HG02884 (cell line): ENCODE results near the gene RPS25.
"Not testable (repeated sequence)": the region's sequence is repeated elsewhere in the genome, so short reads cannot be mapped to it uniquely, and the experiment has no call there.

Source experiments
- ATAC-seq: cut with Tn5 transposase; IDR thresholded peaks from one replicate; pipeline ENCODE4 v1.9.1; 2021; ENCODE audit warnings: mild to moderate bottlenecking, moderate library complexity; ENCODE audit not compliant: unreplicated experiment

RPS25 gene

DNA sequence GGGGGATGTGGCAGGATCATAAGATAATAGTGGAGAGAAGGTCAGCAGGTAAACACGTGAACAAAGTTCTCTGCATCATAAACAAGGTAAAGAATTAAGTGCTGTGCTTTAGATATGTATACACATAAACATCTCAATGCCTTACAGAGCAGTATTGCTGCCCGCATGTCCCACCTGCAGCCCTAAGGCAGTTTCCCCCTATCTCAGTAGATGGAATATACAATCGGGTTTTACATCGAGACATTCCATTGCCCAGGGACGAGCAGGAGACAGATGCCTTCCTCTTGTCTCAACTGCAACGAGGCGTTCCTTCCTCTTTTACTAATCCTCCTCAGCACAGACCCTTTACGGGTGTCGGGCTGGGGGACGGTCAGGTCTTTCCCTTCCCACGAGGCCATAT is 21.3 kb upstream of the RPS25 start:
- ATAC-seq = not testable (repeated sequence)

DNA sequence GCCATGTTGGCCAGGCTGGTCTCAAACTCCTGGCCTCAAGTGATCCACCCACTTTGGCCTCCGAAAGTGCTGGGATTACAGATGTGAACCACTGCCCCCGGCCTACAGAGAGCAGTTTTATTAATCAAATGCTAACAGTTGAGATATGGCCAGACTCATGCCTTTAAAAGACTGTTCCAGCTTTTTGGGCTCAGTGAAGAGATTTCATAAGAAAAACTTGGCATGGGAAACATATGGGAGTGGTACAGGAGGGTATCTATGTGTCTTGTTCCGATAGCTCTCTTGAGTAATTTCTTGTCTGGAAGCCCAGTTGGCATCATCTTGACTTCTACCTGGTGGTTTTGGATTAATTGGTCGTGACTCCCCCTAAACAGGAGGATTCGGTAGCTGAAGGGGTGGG is 20.7 kb upstream of the RPS25 start:
- ATAC-seq = no peak

DNA sequence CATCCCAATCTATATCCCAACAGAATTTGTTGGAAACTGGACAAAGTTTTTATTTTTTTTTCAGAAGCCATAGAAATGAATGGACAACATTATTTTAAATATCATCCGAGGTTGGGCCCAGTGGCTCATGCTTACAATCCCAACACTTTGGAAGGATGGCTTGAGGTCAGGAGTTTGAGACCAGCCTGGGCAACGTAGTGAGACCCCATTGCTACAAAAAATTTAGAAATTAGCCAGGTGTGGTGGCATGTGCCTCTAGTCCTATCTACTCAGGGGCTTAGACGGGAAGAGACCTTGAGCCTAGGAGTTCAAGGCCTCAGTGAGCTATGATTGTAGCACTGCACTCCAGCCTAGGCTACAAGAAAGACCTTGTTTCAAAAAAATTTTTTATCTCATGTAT is 16.7 kb upstream of the RPS25 start:
- no peak for ATAC-seq

DNA sequence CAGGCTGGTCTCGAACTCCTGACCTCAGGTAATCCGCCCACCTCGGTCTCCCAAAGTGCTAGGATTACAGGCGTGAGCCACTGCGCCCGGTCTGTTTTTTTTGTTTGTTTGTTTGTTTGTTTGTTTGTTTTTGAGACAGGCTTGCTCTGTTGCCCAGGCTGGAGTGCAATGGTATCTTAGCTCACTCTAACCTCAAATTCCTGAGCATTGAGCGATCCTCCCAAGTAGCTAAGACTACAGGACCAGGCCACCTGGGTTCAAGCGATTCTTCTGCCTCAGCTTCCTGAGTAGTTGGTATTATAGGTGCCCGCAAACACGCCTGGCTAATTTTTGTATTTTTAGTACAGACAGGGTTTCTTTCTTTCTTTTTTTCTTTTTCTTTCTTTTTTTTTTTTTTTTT is 15.3 kb upstream of the RPS25 start:
- ATAC-seq = not testable (repeated sequence)

DNA sequence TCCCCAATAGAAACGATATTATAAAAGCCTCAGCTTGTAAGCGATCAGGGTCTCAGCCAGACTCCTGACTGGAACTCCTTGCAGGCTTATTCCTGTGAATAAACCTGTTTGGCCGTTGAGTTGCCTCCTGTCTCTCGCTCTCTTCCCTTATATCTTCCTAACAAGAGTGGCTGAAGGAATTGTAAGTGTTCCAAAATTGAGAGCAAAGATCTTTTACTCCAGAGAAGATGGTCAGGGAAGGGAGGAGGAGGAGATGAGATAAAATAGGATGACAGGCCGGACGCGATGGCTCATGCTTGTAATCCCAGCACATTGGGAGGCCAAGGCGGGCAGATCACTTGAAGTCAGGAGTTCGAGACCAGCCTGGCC is 13.8 kb upstream of the RPS25 start:
- ATAC-seq = no peak

DNA sequence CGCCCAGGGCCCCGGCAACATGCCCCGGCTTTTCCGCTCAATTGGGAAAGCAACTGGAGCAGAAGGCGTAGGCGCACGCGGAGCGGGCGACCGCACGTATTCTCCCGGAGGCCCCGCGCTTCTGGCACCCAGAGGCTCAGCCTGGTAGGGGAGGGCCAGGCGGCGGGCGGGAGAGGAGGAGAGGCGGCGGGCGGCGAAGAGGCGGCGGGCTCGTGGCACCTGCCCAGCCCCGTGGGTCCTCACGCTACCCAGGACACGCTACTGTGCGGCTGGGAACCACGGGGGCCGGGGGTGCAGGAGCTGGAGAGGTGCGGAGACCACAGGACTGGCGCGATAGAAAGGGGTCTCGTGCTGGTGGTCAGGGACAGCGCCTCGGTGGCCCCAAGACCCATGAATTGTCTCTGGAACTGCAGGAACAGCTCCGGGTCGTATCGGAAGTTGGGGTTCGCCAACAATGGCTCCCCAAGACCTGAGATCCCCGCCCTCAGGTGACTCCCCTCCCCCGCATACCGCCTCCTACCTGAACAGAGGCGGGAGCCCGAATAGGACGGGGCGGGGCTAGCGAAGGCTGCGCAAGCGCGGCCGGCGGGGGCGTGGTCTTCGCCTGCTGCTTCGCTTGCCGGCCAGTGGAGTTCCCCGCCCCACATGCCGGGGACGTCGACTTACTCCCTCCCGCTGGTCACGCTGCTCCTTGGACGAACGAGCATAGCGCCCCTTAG is 12.3 kb upstream of the RPS25 start, which contains the start of gene SLC37A4:
SLC37A4 (minus strand) TSS at position 549 of the 719 bp plus-strand sequence.
- ATAC-seq = peak; percentile 83

DNA sequence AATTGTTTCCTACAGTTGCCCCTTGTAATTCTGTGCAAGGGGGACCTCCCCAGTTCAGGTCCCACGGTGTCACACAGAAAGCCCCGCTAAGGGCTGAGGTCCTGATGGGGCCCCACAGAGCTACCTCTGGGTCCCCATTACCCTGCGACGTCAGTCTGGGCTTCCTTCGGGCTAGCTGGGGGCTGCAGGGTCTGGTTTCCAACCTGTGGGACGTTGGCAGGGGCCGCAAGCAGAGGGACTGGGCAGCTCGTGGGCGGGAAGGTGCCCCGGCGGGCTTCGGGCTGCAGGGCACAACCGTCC is 11.8 kb upstream of the RPS25 start:
- ATAC-seq = peak; percentile 13

DNA sequence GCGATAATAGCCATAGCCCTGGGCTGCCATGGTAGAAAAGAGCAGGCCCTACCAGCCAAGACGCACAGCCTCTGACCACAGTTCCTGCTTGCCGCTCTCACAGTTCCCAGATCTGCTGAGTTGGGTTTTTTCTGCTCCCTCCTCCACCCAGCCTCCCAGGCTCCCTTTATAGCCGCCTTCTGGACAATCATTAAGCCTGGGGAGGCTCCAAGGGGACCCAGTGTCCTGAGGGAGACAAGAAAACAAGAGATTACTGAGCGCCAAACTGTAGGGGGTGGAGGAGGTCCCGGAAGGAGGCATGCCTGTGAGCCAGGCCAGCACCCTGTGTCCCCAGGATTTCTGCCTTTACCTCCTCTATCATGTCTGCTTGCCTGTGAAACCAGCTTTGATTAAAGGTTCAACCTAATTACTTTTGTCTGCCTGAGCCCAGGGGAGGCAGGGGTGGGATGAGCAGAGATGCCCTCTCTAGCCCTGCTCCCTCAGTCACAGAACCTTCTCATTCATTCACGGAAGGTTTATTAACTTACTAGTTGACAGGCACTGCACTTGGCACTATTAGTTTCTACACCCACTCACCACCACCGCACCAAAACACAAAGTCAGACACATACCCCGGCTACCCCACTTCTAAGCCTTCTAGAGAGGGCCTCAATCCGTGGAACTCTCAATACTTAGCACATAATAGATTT is 11.3 kb upstream of the RPS25 start:
- ATAC-seq = peak; percentile 8

DNA sequence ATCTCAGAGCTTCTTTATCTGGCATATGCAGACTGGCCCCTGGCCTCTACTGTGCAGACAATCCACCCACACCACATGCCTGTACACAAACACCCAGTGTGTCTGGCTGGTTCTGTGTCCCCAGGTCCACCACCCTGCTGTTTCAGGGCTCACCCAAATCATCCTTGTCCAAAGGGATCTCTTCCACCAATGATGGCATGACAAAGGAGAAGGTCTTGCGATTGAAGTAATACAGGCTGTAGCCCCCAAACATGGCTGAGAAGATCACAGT is 10.9 kb upstream of the RPS25 start:
- no peak for ATAC-seq

DNA sequence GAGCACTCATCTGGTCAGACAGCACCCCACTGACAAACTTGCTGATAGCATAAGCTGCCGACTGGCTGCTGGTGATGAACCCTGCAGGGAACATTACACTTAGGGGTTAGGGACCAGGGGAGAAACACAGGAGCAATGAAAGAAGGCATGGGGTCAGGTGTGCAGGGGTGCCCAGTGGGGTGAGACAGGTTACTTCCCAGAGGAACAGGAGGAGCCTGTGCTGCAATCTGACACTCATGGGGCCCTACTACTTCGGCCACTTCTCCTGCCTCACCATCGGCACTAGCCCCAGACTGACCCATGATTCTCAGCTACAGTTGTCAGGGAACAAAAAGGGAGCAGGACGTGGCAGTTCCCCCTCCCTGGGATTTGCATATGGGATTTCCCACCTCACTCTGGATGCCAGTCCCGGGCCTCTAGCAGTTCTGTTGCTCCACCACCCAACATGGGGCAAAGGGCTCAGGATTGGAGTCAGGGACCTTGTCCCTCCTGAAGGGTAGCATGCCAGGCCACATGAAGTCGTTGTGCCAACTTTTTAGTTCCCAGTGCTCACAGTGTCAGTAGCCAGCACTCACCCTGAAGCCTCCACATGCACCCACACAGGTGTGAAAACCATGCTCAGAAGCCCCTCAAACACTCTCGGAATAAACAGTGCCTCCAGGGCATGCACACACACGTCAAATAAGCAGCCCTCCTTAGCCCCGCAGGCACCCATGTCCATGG is 10.4 kb upstream of the RPS25 start:
- ATAC-seq = no peak

DNA sequence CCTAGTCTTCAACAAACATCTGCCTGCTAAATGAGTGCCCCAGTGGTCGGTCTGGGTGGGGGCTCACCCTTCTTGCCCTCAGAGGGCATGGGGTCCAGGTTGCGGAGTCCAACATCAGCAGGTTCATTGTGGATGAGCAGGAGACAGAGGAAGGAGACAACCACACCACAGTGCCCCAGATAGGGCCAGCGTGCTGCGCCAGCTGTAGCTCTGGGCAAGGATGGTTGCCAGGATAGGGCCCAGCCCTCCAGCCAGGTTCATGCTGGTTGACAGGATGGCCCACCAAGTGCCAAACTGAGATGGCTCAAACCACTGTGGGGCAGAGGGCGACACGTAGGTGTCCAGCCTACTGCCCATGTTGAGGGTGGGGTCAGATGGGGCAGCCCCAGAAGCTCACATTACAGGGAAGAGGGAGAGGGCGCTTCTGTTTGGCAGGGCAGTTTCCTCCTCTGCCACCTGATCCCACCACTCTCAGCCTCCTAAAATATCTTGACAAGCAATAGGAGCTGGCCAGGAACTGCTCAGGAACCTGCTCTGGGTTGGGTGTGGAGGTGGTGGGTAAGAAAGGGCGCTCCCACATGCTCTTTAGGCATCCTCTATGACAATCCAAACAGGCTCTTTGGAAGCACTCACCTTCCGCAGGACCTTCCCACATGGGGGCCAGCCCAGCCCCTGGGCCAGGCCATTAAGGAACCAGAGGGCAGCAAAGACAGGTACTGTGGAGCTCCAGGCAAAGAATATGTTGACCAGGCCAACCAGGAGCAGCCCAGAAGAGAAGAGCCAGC is 9.6 kb upstream of the RPS25 start:
- no peak for ATAC-seq

DNA sequence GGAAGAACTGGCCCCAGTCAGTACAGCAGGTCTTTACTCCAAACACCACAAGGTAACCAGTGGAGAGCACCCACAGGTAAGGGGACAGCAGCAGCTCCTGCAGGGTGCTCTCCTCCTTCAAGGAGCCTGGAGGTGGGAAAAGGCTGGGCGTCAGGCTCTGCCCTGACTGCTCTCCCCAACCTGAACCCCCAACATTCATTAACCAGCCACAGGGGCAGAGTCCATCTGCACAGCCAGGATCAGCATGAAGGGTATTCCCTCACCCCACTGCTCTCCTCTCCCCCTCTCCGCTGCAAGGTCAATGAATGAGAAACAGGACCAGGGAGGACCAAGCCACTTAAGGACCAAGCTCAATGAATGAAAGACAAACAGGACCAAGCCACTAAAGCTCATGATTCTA is 8.8 kb upstream of the RPS25 start:
- no peak for ATAC-seq

DNA sequence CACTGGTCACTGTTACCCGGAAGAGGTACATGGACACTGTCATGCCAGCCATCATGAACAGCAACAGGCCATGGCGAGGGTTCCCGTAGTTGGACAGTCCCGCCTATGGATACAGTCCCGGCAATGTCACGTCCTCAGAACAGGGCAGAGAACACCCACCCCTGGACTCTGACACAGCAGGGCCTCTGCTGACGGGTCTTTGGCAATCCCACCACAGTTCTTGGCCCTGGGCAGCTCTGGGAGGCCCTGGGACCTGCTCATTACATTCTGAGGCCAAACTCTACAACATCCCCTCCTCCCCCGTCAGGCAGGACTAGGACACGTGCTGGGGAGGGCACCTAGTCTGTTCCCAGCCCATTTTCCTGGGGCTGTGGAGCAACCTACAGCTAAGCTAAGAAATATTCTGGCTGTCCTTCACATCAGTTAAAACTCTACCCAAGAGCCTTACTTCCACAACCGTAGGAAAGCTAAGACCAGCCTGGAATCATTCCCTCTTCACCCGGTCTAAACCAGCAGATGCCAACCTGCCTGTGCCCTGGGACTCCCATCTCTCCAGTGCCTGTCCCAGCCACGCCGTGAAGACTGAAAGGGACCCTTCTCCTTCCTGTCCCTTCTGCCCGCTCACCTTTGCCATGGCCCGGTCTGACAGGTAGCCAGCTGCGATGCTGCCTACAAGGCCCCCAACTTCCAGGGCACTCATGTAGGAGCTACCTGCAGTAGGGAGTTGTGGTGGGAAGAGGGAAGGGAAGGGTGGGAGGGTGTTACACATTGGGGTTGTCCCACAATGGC is 8.0 kb upstream of the RPS25 start:
- no peak for ATAC-seq

DNA sequence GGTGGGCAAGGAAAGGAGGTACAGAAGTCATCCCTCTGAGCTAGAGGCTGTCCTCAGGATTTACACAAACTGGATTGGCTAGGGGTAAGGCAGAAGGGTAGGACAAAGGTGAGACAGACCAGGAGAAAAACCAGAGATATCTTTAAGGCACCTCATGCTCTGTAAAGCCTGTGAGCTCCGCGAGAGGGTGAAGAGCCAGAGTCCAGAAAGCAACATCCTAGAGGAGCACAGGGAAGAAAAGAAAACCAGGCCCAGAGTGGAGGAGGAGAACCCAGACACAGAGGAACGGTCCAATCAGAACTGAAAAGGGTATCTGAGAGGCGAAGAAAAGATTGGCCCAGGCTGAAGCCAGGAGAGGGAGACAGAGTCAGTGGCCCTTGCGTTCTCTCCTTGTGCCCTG is 7.4 kb upstream of the RPS25 start:
- no peak for ATAC-seq

DNA sequence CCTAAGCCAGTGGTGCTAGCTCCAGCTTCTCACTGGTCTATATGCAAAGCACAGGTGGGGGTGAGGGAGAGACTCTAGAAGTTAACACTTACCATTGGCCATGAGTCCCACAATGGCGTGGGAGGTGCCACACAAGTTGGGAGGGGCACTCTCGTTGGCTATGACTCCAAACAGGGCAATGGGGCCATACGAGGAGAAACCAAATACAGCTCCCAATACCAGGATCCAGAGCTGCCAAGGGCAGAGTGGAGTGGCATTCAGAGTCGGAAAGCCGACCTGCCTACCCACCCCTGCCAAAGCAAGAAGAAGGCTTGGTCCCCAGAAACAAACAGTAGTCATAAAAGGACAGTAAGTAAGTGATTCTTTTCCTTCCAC is 6.9 kb upstream of the RPS25 start:
- no peak for ATAC-seq

DNA sequence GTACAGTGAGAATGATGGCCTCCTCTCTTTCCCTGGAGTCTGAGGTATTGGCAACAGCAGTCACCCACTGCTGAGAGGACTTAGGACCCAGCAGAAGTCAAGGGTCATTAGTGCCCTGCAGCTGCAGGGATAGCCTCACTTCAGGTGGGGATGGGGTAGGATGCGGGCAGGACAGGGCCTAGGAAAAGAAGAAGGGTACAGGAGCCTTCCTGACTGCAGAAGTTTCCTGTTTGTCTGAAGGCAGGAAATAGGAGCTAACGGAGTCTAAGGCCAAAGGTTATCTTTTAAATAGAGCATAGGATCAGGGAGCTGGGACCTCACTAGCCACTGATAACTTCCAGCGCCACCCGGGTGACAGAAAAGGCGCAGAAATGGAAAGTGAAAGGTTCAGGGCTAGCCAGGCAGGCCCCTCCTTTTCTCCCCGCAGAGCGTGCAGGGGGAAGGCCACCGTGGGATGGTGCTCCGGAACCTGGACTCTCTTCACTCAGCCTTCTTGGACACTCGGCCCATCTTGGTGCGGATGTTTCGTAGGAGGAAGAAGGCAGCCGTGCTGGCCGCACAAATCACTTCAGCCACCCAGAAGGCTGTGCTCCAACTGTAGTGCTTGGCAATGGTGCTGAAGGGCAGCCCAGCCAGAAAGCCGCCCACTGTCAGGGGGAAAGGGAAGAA is 6.4 kb upstream of the RPS25 start:
- no peak for ATAC-seq

DNA sequence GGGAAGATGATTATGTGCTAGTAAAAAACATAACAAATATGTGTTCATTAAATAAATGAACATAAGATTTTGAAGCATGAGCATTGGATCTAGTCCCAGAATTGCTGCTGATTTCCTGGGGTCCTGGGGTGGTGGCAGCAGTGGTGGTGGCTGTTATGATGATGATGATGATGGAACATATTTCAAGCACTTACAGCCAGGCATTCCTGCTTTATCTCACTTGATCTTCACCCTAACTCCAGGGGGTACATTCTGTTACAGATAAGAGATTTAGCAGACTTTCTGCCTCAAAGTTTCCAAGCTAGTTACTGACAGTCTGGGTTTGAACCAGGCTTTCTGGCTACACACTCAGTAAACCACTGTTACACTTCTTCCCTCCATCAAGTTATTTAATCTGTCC is 5.6 kb upstream of the RPS25 start:
- ATAC-seq = no peak

DNA sequence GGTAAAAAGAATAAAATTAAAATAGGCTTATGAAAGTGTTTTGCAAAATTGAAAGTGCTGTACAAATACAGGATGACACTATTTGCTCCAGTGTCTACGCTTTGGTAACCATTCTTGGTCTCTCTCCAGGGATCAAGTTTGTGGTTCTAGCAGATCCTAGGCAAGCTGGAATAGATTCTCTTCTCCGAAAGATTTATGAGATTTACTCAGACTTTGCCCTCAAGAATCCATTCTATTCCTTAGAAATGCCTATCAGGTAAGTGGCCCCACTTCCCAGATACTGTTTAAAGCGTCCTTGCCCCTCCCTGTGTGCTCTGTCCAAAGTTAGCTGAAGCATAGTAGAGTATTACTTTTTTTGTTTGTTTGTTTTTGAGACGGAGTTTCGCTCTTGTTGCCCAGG is 3.5 kb upstream of the RPS25 start:
- no peak for ATAC-seq

DNA sequence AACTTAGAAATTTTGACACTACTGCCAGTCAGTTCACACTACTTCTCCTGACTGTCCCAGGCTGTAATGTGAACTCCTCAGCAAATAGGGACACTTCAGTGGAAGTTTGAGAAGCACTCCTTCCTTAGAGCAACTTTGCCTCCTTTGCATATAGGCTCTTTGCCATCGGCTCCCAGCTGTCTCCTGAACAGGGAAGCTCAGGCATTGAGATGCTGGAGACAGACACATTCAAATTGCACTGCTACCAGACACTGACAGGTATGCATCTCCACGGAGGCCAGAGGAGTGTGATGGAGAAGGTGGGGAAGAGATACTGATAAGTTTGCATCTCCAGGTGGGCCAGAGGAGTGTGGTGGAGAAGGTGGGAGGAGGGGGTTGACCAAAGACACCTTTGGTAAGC is 1.9 kb upstream of the RPS25 start:
- no peak for ATAC-seq

DNA sequence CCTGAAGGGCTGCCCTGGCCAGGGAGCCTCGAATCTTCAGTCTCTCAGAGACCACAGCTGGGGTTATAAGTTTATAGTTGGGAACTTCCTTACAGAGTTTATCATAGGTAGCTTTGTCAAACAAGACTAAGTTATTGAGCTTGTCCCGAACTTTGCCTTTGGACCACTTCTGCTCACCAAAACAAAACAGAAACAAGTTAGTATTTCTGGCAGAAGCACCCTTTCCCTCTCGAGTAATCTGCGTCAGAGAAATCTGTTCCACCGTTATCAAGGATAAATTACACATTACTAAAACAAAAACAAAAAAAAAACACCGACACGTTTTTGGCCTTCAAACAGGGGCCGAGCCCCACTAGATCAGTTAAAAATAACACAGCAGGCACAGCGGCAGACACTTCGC is 766 bp downstream of the RPS25 start:
- ATAC-seq = not testable (repeated sequence)
